ENCODE measurements around the gene DNAJA3.

DNAJA3 gene

DNA sequence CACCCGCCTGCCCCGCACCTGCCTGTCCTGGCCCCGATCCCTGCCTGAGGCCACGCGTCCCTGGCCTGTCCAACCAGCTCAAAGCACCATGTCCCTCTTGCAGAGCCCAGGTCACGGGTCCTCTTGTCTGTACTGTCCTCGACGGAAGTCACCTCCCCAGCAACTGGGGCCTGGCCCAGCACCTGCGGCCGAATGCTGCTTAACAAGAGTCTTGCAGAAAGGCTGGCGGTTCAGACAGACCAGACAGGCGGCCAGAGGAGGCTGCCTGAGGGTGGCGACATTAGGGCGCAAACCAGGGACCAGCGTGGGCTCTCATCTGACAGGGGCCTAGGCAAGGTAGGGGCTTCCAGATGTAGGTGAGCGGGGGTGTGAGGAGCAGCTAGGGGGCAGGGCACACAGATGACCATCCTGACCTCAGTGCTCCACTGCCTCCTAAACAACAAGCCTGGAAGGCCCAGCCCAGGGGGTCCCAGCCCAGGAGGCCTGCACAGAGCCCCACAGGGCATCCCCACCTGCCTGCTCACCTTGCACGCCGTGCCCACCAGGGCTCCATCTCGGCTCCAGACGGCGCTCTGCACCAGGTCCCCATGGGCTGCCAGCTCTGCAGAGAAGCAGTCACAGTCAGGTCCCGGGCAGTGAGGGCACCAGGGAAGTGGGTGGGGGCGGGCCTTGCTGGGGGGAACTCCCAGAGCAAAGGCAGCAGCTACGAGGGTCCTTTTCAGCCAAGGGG is 20.5 kb upstream of the DNAJA3 start:
- no peak for DNase-seq (ENCODE audit: low read depth in 4 of 4, low spot score in 1 of 4)

DNA sequence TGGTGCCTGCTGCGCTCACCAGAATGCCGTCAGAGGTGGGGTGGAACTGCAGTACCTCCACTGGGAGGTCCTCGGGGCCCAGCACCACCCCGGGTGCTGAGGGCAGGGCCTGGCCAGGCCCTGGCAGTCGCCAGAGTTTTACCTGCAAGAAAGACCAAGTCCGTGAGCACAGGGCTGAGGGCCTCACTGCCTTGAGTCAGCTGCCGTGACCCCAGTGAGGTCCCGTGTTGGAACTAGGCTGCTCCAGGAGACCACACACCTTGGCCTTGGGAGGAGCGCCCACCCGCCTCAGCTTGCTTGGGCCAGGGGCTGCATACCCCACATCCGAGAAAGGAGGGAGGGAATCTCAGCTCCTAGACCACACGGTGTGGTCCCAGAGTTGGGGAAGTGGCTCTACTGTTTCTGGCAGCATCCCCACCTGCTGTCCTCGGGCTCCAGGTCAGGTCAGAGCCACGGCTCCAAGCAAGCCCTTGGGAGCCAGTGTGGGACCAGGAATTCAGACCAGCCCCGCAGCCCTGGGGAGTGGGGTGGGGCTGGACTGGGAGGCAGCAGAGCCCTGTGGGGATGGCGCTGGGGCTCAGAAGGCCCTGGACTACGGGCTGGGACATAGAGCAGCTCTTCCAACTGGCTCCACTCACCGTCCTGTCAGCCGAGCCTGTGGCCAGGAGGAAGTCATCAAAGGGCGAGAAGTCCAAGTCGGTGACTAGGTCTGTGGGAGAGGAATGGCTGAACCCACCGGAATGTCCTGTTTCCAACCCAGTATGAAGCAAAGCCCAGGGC is 17.9 kb upstream of the DNAJA3 start:
- DNase-seq (ENCODE audit: low read depth in 4 of 4, low spot score in 1 of 4): no peak

DNA sequence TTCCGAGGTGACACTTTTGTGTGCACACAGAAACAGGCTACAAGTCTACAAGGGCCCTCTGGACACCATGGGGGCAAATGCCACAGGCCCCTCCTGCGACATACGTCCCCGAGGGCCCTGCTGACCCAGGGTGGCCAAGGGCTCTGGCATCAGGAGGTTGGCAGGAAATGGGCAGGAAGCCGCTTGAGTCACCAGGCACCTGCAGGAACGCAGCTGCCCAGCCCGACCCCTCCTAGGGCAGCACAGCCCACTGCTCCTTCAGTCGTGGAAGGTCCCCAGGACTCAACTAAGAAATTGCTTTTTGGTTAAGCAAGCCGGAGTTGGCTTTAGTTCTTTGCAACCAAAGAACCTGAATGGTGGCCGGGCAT is 17.4 kb upstream of the DNAJA3 start:
- DNase-seq (ENCODE audit: low read depth in 4 of 4, low spot score in 1 of 4): no peak

DNA sequence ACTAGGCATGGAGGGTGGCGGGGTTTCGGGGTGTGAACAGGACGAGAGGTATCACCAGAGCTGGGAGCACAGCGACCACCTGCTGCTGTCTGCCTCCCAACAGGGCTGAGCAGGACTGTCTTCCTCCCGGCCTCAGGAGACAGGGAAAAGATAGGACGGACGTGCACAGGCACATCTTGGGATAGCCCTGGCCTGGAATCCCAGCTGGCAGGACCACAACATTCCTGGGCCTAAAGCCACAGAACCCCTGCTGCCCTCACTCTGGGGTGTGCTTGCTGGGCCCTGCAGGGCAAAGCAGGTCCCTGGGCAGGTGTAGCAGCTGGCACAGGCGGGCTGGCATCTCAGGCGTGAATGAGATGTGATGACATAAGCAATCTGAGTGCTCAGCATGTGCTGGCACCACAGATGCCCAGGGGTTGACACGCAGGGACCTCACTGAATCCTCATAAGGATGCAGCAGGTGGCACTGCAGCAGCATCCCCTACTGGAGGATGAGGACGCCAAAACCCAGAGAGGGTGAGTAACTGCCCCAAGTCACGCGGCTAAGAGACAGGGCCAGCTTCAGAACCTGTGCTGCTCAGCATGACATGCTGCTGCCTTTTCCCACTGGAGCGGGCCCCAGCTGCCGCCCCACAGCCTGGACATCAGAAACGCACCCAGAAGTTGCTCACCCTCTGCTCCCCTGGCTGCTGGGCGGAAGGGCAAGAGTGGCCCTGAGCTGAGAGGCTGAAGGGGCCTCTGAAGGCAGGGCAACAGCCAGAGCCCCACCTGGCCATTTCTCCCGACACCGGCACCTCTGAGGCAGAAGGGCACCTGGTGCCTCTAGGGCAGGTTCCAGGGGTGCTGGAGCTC is 16.4 kb upstream of the DNAJA3 start:
- no peak for DNase-seq (ENCODE audit: low read depth in 4 of 4, low spot score in 1 of 4)

DNA sequence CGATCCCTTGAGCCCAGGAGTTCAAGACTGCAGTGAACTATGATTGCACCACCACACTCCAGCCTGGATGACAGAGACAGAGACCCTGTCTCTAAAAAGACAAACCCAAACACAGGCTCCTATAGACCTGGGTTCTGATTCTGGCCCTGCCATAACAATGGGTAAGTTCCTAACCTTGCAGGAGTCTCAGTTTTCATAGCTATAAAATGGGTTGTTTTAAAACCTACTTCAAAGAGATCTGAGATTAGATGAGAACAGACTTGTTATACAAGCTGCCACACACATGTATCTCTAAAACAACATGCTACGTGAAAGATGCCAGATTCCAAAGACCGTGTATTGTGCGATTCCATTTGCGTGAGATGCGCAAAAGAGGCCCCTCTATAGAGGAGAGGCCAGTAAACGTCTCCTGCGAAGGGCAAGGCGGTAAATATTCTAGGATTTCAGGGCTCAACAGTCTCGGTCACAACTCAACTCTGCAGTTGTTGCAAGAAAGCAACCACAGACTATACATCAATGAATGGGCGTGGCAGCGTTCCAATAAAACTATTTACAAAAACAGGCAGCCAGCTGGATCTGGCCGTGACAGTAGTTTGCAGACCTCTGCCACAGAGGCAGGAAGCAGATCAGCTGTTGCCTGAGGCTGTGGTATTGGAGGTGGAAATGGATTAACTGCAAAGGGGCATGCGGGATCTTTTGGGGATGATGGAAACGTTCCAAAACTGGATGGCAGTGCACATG is 15.2 kb upstream of the DNAJA3 start:
- DNase-seq (ENCODE audit: low read depth in 4 of 4, low spot score in 1 of 4): no peak

DNA sequence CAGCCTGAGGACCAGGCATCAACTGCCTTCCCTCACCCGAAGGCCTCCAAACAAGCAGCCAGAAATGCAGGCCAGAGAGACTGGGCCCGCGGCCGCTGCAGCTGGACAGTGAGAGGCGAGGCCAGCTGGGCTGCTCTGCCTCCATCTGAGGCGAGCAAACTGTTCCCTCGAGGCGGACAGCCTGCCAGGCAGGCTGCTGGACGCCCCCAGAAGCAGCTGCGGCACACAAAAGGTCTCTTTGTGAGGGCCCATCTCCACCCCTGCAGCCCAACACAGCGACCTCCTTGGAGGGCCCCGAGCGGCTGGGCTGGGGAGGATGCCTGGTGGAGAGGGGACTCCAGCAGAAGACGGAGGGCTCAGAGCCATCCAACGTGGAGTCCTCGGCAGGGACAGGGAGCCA is 14.0 kb upstream of the DNAJA3 start:
- no peak for DNase-seq (ENCODE audit: low read depth in 4 of 4, low spot score in 1 of 4)

DNA sequence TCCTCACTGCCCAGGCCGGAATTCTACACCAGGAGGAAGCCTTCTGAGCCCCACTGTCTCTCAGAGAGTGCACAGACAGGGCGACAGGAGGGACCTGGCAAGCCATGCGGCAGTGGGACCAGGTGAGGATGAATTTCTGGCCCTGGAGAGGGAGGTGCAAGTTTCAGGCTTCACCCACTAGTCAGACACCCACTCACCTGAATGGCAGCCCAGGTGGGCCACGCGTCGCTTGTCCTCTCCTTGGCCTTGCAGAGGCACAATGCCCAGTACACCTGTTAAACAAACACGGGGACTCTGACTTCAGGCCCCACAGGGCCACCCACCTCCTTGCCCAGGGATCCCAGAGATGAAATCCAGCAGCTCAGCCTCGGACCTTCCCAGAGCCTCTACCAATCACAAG is 13.5 kb upstream of the DNAJA3 start:
- DNase-seq (ENCODE audit: low read depth in 4 of 4, low spot score in 1 of 4): no peak

DNA sequence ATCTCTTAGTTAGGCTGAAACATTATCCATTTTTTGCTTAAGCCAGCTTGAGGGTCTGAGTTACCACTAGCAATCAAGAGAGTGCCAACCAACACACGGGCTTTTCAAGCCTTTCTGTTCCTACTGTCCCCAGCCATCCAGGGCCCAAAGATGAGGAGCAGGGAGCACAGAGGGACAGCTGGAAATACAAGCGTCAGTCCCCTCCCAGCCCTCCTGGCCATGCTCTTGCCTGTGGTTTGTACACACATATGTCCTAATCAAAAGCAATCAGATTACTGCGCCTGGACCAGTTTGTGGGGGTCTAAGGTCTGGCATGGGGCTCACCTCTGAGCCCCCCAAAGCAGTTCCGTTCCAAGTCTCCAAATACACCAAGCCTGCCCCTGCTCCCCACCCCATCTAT is 12.8 kb upstream of the DNAJA3 start:
- DNase-seq (ENCODE audit: low read depth in 4 of 4, low spot score in 1 of 4): no peak

DNA sequence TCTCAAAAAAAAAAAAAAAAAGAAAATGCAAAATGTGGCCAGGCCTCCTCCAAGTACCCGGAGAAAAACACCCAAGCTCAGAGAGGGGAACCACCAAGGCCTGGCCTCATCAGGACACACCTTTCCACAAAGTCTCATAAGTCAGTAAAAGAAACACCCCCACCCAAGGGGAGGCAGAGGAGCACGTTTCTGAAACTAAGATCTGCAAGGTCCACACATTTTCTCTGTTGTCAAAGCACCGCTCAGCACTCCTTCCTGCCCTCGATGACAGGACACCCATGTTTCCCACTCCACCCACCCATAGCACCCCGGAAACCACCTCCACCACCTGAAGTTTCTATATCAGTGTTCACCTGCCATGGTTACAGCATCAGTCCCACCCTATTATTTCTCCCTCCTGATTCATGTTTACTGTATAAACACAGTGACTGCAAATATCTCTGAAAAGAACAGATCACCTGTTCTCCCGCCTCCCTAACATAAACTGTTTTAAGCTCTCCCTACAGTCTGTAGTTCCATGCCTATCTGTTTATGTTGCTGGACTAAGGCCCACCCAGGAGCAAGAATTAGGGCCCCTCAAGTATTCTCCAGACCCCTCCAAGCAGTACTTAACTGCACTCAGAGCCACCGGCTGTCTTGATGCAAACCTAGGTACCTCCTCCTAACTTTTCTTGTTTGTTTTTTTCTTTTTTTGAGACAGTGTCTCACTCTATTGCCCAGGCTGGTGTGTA is 11.3 kb upstream of the DNAJA3 start:
- DNase-seq (ENCODE audit: low read depth in 4 of 4, low spot score in 1 of 4): peak; percentile 51 to 80 (median 58)

DNA sequence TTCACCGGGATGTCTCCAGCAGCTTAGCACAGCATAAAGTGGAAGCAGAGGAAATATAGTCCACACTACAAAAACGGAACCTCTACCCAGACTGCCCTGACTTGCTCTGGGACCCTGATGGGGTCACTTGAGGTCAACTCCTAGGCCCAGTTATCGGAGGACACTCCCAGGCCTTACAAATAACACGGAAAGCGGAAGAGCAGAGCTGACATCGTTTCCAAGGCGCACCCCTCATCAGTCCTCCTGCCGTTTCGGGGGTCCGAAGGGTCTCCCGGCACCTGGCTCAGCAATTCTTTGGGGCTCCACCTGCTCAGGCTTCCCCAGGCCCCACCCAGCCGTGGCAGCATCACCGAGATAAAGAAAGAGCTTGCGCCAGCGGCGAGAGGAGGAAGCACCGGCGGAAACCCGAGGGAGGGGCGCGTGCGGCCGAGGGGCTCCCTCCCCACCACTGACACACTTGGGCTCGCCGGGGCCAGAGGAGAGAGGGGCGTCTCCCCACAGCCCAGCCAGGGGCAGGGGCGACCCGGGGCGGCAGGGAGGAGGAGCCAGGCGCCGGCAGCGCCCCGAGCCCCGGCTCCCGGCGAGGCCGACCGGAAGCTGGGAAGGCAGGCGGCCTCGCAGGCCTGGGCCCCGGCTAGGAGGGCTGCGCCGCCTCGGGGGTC is 10.0 kb upstream of the DNAJA3 start:
- DNase-seq (ENCODE audit: low read depth in 4 of 4, low spot score in 1 of 4): peak in 2 of 4 experiments; percentile 25 to 37

DNA sequence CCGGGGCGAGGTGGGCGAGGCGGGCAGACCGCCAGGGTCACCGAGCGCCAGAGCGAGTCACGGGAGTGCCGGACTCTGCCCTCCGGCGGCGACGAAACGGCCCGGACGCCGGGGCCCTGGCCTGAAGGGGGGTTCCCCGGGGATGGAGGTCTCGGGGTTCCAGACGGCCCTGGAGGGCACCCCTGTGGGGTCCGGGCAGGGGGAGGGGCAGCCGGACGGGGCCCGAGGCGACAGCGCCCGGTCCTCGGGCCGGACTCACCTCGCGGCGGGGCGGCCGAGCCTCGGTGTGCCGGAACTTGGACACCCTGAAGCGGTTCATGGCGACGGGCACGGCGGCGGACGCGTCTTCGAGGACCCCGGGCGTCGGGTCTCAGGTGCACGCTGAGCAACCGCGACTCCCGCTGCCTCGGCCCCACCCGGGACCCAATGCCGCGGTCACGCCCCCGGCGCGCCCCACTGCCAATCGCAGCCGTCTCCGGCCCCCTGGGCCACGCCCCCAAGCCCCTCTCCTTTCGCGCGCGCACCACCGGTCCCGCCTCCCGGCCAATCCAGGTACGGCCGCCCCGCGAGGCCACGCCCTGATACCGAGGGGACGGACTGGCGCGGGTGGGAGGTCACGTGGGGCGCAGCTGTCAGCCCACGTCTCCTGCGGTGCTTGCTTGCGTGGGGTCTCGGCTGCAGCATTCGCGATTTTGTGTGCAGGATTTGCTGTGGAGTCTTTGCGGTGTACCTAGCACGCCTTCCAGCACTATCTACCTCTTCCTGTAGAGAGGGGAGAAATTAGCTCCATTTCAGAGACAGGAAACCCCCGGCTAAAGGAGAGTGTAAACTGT is 9.3 kb upstream of the DNAJA3 start, which contains the start of gene CORO7:
TSS of gene CORO7 (minus strand) at position 397 of the 833 bp plus-strand sequence. CDS start at position 319, 78 bp downstream.
- DNase-seq (ENCODE audit: low read depth in 4 of 4, low spot score in 1 of 4): peak; percentile 94 to 98 (median 96)

DNA sequence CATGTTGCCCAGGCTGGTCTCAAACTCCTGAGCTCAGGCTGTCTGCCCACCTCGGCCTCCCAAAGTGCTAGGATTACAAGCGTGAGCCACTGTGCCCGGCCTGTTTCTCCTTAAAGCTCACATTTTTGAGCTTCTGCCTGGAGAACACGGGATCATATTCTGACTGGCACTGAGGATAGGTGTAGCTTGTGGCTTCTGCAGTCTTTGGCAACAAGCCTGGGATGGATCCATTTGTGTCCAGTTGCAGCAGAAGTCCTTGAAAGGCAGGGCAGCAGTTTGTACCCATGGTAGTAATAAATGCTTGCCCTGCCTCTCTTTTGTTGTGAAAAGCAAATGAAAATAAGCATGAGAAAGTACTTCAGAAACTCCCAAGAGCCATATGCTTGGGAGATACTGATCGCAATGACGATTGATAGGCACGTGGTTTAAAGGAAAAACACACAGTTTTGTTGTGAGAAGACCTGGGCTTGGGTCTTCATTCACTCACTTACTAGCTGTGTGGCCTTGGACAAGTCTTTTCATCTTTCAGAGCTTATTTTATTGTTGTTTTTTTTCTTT is 6.2 kb upstream of the DNAJA3 start:
- DNase-seq (ENCODE audit: low read depth in 4 of 4, low spot score in 1 of 4): no peak

DNA sequence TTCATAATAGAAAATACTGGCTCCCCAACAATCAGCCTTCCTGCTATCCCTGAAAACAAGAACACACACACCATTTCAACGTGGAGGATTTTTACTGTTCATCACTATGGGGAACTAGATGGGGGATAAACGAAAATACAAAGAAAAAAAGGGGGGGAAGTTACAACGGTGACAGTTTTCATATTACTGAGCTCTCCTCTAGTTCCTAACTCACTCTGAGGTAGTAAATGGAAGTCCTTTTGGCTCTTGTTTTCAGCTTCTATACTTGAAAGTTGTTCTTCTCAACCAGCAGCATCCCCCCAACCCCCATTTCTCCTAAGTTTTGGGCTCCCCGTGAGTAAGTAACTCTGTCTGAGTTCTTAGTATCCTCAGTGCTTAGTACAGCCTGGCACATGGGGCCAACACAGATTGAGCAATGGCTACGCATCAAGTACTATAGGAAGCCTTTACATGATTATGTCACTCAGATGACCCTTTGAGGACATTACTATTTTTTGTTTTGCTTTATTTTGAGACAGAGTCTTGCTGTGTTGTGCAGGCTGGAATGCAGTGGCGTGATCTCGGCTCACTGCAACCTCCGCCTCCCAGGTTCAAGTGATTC is 5.1 kb upstream of the DNAJA3 start:
- no peak for DNase-seq (ENCODE audit: low read depth in 4 of 4, low spot score in 1 of 4)

DNA sequence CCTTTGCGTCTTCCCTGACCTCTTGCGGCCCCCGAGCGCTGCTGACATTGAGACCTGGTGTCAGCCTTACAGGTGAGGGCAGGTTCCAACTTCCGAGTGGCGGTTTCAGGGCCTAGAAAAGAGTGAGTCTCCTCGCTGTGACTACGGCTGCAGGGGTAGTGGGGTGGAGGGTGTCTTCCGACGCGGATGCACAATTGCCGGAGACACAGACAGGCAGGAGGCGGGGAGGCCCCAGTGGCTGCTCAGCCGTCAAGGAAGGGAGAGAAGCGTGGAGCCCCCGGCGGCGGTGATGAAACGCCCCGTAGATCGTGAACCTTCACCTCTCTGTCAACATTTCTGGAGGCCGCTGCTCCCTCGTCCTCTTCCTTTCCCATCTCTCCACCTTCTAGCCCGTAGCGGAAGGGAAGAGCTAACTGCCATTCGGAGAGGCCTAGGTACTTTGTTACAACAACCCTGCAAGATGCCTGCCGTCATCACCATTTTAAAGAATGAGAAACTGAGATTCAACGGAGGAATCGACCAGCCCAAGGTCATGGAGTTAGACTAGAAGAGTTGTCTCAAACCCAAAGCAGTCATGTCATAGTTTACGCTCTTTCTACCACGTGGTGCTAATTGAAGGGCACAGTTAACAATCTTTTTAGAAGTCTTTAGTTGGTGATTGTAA is 485 bp downstream of the DNAJA3 start:
- peak in 2 of 4 experiments; percentile 27 to 30 for DNase-seq (ENCODE audit: low read depth in 4 of 4, low spot score in 1 of 4)

DNA sequence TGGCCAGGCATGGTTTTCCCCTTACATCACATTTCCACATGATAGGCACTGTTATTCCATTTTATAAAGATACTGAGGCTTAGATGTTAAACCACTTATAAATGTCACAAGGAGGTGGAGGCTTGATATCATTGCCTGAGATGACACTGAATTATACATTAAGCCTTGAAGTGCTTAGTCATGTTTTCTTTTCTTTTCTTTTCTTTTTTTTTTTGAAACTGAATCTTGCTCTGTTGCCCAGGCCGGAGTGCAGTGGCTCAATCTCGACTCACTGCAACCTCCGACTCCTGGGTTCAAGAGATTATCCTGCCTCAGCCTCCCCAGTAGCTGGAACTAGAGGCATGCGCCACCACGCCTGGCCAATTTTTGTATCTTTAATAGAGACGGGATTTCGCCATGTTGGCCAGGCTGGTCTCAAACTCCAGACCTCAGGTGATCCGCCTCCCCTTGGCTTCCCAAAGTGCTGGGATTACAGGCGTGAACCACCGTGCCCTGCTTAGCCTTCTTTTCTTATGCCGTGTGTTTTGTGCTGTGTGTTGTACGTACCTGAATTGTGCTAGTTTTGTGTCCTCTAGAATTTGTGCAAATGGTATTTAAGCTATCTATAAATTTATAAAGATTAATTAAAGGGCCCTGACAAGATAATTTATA is 1.2 kb downstream of the DNAJA3 start:
- no peak for DNase-seq (ENCODE audit: low read depth in 4 of 4, low spot score in 1 of 4)

DNA sequence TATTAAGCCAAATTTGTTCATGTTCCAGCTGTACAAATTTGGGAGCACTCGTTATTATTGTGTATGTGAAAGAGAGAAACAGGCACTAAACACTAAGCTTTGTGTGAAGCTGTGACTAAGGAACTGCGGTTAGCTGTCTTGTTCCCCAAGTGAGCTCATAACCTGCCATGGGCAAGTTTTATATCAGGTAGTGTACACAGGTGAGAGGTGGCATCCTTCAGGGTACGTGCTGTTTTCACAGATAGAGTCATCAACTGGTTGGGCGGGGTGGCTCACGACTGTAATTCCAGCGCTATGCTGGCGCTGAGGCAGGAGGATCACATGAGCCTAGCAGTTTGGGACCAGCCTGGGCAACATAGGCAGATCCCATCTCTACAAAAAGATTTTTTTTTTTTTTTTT is 2.8 kb downstream of the DNAJA3 start:
- DNase-seq (ENCODE audit: low read depth in 4 of 4, low spot score in 1 of 4): no peak

DNA sequence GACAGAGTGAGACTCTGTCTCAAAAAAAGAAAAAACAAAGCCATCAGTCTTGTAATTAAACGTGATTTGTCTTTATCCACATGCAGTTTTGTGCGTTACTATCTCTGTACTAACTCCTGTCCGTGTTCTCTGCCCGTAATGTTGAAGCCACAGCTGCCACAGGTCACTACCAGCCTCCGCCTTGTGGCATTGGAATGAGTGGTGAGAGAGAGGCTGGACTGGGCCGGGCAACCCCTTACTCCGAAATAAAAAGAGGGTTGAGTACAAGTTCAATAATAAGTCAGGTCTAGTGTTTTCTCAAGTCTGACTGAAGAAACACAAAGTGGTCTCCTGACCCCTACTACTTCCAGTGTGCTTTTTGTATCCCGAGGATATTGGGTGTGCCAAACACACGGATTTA is 5.4 kb downstream of the DNAJA3 start:
- no peak for DNase-seq (ENCODE audit: low read depth in 4 of 4, low spot score in 1 of 4)

Data from stimulated activated CD4-positive, alpha-beta T cell treated with anti-CD3 and anti-CD28 coated beads, Interleukin-1b, Interleukin-23, amount 100 ng/mL, for 24 hours (primary cell).